HG03378 (cell line): ENCODE measurements around the gene TBK1.
"Not testable (repeated sequence)": the region's sequence is repeated elsewhere in the genome, so short reads cannot be mapped to it uniquely, and the experiment has no call there.

ENCODE experiments used
- ATAC-seq: cut with Tn5 transposase; IDR thresholded peaks from one replicate; pipeline ENCODE4 v1.9.1; 2021; ENCODE audit warnings: mild to moderate bottlenecking, moderate library complexity; ENCODE audit not compliant: unreplicated experiment

The TBK1 gene

DNA sequence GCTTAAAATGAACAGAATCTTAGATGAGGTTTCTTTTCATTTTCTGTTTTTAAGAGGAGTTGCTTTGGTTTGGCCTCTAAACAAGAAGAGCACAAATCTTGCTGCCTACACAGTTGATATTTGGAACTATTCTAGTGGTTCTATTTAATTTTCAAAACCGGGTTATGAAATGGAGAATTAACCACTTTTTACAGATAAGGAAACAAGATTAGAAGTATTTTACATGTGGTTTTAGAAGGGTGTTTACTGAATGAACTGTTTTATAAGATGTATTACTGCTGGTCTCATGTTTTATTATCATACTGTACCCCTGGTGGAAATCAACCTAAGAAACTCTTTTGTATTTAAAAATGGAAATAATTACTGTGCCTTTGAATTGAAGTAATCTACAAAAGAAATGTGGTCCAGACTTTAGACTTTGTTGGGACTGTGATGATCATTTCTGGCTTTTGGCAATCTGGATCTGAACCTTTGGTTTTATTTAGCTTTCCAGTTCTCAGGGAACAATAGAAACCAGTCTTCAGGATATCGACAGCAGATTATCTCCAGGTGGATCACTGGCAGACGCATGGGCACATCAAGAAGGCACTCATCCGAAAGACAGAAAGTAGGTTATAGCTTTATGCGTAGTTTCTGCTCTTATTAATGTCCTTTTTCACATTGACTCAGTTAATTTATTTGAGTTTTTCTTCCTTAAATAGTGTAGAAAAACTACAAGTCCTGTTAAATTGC is 43.2 kb downstream of the TBK1 start:
- no peak for ATAC-seq

DNA sequence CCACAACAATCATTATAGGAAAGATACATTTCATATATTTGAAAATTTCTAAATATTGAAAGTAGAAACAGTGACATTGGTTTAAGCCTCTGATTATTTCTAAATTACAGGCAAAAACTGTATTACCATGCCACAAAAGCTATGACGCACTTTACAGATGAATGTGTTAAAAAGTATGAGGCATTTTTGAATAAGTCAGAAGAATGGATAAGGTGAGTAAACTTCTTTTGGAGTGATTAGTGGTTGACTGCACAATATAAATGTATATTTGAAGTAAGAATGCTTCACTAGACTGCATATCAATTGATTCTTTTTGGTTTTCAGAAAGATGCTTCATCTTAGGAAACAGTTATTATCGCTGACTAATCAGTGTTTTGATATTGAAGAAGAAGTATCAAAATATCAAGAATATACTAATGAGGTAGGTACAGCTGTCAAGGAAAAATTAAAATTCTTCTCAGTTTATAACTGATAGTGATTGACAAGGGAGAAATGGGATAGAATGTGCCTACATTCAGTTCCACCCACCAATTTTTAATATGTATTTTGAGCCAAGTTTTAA is 45.0 kb downstream of the TBK1 start:
- no peak for ATAC-seq

DNA sequence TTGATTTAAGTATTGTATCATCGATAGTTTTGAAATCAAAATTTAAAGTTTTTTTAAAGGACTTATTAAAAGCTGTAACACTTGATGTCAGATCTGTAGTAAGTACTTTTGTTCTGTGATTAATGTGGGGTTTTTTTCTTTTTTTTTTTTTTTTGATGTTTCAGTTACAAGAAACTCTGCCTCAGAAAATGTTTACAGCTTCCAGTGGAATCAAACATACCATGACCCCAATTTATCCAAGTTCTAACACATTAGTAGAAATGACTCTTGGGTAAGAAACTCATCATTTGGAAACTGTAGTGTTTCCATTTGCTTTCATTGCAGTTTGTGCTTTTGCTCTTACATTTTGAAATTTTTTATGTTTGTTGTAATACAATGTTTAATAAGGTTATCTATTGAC is 45.6 kb downstream of the TBK1 start:
- no peak for ATAC-seq

DNA sequence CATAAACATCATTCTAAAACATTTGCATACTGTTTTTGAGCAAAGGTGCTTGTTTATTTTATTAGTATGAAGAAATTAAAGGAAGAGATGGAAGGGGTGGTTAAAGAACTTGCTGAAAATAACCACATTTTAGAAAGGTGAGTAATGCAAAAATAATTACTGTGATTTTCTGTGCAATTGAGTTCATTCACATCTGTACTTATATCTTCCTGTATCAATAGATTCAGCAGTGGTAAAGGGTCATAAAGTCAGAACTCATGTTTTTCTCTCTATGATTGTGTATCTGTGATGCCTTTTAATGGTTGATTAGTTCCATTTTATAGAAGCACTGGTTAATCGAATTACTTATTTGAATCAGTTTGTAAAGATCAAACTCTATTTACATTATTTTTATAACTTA is 46.0 kb downstream of the TBK1 start:
- no peak for ATAC-seq

DNA sequence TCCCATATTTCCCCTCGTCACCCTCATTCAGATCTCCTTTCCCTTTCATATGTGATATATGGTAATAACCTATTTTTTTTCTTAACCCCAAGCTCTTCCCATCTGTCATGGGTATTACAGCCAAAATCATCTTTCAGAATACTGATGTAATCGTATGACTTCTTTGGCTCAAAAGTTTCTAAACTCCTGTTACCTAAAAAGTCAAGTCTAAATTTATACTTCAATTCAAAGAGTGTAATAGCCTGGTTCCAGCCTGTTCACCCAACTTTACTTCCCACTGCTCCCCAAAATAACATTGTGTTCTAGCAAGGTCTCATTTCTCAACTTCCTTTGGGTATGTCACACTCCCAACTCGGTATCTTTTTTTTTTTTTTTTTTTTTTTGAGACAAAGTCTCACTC is 48.5 kb downstream of the TBK1 start:
- no peak for ATAC-seq

DNA sequence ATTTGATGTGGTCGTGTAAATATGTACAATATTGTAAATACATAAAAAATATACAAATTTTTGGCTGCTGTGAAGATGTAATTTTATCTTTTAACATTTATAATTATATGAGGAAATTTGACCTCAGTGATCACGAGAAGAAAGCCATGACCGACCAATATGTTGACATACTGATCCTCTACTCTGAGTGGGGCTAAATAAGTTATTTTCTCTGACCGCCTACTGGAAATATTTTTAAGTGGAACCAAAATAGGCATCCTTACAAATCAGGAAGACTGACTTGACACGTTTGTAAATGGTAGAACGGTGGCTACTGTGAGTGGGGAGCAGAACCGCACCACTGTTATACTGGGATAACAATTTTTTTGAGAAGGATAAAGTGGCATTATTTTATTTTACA is 49.6 kb downstream of the TBK1 start:
- ATAC-seq, result no peak

DNA sequence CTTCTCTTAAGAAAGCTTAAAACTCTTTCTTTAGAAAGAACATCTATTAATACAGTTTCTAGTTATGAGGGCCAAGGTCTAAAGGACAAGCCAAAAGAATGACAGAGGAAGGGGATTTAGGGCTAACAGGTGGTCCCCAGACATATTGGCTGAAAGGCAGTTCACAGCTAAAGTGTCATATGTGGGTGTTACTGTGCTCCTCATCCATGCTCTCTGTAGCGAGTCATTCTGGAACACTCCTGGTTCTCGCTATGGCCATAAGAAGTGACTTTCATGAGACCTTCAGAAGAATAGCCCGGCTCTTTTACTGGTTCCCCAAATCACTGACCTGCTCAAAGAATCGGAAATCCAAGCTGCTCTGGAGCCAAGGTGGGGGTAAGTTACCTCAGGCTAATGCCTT is 55.0 kb downstream of the TBK1 start:
- ATAC-seq, result no peak

DNA sequence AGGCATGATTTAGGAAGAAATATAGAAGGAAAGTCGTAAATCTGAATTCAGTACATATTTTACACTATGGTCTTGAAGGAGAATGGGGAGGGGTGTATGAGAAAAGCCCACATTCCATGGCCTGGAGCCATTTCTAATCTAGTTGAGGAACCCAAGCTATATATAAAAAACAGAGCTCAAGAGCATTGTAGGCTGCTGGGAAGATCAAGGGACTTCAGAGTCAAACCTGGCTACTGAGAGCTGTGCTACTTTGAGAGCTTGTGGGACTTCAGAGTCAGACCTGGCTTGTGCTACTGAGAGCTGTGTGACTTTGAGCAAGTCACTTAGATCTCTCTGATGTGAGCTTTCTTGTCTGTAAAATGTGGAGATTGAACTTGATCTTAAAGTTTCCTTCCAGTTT is 58.7 kb downstream of the TBK1 start:
- no peak for ATAC-seq

DNA sequence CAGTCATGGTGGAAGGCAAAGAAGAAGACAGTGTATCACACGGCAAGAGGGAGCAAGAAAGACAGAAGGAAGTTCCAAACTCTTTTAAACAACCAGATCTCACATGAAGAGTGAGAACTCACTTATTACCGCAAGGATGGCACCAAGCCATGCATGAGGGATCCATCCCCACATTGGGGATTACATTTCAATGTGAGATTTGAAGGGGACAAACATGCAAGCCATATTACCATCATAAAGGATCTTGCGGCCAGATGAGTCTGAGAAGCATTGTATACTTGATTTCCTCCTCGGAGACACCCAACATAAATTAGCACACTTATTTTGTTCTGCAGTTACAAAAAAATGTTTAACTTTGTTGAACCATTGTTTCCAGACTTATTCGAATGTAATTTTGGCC is 66.5 kb downstream of the TBK1 start:
- ATAC-seq, result no peak

DNA sequence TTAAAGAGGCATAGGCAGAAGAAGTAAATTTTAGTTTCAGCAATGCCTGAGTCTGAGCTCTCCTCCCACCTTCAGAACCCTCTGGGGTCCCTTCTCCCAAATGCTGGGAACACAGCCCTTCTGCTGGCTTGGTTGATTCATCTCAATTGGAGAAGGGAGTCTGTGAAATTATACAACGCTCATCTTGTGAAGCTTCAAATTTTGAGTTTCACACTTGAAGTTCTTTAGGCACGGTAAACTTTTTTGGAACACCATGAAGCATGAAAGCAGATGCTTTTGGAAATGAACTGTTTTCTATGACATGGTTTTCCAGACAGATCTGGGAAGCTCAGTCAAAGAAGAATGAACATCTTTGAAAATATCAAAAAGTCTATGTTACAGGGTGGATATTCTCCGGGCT is 69.9 kb downstream of the TBK1 start:
- ATAC-seq, result no peak

DNA sequence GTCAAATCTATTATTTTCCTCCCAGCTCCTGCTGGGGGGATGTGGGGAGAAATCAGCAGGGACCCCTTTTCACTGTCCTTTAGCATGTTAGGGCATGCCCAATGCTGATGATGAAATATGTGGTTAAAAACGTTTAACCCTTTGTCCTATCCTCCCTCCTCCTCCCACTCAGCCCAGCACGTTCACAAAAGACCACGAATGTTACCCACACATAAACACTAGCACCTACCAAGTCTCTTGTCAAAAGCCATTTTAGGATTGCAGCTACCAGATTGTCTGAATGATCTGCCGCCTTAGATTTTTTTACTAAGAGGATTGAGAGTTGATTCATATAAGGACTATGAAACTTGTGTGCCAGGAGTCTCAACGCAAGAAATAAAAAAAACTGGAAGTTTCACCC is 70.4 kb downstream of the TBK1 start:
- no peak for ATAC-seq

DNA sequence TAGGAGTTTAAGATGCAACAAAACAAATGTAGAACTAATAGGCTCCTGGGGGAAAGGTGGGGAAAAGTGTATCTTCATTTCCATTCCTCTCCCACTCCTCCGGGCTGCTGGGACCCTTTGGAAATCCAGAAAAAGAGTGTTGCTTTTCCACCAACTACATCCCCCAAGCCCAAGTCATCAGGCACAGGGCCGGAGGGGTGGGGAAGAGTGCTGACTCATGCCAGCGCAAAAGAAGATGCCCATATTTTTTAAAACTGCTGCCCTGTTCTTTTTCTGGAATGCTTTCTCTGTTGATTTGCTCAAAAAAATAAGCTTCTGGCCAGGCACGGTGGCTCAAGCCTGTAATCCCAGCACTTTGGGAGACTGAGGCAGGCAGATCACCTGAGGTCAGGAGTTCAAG is 70.9 kb downstream of the TBK1 start:
- ATAC-seq, result no peak

DNA sequence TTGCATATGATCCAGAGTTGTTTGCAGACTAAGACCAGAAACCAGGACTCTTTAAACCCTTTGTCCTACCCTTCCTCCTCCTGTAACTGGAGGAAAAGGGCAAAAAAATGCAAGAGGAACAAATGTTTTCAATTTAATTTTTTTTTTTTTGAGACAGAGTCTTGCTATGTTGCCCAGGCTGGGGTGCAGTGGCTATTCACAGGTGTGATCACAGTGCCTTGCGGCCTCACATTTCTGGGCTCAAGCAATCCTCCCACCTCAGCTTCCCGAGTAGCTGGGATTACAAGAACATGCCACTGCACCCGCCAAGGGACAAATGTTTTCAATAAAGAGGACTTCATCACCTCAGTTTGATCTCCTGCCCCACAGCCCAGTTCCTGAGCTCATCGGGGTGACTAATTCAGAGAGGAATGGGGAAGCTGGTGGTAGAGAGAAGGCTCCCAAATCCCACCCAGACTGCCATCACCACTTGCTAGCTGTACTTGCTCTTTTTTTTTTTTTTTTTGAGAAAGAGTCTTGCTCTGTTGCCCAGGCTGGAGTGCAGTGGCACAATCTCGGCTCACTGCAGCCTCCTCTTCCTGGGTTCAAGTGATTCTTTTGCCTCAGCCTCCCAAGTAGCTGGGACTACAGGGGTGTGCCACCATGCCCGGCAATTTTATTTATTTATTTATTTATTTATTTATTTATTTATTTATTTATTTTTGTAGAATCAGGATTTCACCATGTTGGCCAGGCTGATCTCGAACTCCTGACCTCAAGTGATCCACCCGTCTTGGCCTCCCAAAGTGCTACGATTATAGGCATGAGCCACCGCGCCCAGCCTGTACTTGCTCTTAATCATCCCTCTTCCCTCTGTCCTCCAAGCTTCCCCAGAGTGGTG is 71.9 kb downstream of the TBK1 start:
- not testable (repeated sequence) for ATAC-seq

DNA sequence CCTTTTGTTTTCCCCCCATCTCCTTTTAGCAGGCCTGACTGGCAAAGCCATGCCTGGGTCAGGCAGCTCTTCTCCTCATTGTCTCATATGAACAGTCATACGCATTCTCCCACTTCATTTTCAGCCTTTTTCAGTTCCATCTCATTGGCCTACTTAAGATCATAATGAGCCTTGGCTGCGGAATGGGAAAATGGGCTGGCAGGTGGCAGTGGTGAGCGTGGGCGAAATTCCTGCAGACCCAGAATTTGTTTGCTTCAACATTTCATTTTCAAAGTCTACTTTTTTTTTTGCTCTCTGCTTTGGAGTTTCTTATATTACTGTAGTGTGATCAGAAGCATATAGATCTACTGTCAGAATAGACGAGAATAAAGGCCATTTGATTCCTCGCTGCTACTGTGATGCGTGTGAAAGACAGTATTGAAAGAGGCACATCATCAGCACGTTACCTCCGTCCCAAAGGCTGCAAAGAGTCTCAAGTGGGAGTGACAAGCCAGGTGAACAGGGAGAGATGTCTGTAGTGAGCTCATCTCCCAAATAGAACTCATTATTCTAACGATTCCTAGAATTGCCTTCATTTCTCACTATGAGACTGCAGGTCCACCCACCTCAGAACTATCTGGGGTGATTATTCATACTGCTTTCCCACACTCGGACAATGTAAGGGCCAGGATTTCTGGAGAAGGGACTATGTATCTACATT is 73.7 kb downstream of the TBK1 start:
- no peak for ATAC-seq

DNA sequence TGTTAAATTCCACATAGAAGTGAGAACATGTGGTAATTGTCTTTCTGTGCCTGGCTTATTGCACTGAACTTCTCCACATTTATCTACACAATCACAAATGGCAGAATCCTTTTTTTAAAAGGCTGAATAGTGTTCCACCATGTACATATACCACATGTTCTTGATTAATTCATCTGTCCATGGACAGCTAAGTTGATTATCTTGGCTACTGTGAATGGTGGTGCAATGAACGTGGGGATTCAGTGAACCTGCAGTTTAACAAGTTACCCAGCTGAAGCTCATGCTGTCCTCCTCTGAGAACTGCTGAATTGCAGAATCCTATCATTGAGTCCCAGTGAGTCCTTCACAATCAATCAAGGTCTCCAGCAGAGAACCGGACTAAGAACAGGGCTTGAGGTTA is 74.9 kb downstream of the TBK1 start:
- no peak for ATAC-seq

DNA sequence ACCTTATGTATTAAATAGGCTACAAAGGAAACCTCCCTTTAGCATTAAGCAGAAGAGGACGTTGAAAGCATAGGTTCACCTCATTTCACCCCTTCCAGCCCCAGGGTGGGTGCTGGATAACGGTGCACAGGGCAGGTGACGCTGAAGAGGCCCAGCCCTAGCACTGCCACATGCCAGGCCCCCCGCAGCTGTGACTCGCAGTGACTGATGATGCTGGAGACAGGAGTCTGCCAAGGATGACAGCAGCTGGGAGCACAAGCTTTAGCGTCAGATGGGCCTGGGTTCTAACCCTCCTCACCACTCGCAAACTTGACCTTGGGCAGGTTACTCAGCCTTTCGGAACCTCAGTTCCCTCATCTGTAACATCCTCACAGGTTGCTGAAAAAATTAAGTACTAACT is 76.7 kb downstream of the TBK1 start:
- no peak for ATAC-seq

DNA sequence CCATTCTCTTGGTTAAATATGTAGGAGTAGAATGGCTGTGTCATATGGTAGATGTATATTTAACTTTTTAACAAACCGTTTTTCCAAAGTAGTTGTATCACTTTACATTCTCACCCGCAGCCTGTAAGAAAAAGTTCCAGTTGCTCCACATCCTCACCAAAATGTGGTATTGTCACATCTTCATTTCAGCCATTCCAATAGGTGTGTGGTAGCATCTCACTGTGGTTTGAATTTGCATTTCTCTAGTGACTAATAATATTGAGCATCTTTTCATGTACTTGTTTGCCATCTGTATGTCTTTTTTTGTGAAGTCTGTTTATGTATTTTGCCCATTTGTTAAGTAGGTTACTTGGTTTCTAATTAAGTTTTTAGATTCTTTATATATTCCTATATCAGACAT is 78.6 kb downstream of the TBK1 start:
- ATAC-seq, result no peak

DNA sequence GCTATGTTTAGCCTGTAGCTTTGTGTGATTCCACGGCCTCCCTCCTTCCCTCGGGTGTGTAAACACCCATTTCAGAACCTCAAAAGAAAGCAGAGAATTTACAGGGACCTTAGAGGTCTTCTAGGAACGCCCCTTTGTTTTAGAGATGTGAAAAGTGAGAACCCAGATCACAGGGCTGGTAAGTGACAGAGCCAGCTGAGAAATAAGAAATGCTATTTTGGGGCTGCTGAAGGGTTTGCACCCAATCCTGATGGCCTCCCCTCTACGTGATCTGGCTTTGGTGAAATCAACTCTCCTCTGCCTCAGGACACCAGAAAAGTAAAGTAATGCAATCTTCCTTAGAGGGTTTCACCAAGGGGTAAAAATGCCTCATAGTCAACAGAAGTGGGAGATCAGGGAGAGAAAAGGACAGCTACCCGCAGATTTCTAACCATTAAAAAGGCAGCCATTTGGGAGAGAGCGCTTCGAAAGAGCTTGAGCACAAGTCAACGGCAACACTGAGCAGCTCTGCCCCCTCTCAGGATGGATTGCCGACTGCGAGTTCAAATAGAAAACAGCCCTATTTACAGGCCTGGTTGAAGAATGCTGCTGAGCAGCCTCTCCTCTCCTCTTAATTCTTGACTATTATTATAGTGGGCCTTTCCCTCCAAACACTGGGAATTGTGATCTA is 79.9 kb downstream of the TBK1 start:
- ATAC-seq, result no peak

DNA sequence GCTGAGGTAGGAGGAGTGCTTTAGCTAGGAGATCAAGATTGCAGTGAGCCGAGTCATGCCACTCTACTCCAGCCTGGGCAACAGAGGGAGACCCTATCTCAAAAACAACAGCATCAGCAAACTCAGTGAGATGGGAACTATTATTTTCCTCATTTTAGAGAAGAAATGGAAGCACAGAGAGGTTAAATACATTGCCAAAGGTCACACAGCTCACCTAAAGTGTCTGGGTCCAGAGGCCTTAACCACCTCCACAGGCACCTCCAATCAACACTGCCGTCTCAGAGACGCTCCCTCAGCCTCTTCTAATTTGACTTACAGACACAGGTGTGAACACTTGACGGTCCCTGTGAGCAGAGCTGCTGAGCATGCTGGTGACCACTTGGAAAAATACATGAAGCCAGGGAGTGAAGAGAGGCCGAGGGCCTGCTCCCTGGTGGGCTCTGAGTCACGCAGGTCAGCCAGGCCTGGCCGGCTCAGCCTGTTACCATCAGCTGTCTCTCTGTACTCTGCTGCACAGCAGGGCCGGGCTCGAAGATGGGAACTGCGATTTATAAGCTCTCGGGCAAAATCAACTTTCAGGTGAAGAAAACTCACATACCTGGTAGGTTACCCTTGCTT is 80.9 kb downstream of the TBK1 start:
- no peak for ATAC-seq

DNA sequence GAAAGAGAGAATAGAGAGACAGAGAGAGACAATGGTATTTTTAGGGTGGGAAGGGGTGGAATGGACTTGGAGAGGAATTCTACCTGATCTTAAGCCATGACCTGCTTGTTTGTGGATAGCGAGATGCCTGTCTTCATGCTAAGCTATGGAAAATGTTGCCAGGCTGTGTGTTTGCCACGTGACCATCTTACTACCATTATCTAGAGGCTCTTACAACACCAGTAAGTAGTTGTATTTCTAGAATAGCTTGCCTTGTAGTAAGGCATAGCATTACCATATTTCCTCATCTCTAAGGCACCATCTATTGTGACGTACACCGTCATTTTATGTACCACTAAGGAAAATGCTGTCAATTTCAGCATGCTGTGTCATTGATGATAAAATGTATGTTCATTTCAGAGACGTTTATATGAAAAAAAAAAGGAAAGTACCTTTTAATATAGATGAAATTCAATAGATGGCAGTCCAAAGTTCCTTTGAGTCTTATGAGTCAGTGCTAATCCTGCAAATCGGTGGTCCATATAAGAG is 82.8 kb downstream of the TBK1 start:
- no peak for ATAC-seq
